ENCODE measurements around the gene MLX. TPM values are rescaled to one million over a fixed set of nuclear protein-coding genes. Genes with fewer than 3 reads are reported as not detected.
"Not testable (repeated sequence)": the region's sequence is repeated elsewhere in the genome, so short reads cannot be mapped to it uniquely, and the experiment has no call there.

MLX gene
- polyA plus RNA-seq, 10 donors: 33.4 to 42.9 (median 38.5) TPM

GRCh38 chr17:42577532-42578281, 10.8 kb downstream of the MLX start, which contains the start of gene PSMC3IP:
TSS of gene PSMC3IP (minus strand) at chr17:42577729. CDS start at chr17:42577686, 43 bp downstream.
- DNase-seq: peak; percentile 93 to 97 (median 95)

GRCh38 chr17:42578282-42578869, 11.5 kb downstream of the MLX start:
- peak; percentile 68 to 85 (median 74) for DNase-seq

GRCh38 chr17:42579794-42580551, 13.1 kb downstream of the MLX start:
- DNase-seq: no peak

- no peak for DNase-seq
Measured at GRCh38 chr17:42581744-42582270, 14.9 kb downstream of the MLX start.

GRCh38 chr17:42584880-42585279, 18.0 kb downstream of the MLX start:
- DNase-seq: no peak

- DNase-seq: no peak
Measured at GRCh38 chr17:42585353-42585752, 18.5 kb downstream of the MLX start.

GRCh38 chr17:42586514-42587230, 19.8 kb downstream of the MLX start:
- no peak for DNase-seq

- no peak for DNase-seq
Measured at GRCh38 chr17:42590886-42591285, 24.0 kb downstream of the MLX start.

- no peak for DNase-seq
Measured at GRCh38 chr17:42591411-42591810, 24.5 kb downstream of the MLX start.

GRCh38 chr17:42596386-42596785, 29.5 kb downstream of the MLX start:
- DNase-seq: no peak

GRCh38 chr17:42598905-42599304, 32.0 kb downstream of the MLX start:
- no peak for DNase-seq

- DNase-seq: no peak
Measured at GRCh38 chr17:42603318-42603717, 36.4 kb downstream of the MLX start.

GRCh38 chr17:42607769-42608168, 40.9 kb downstream of the MLX start:
- DNase-seq: no peak

GRCh38 chr17:42608305-42609181, 41.6 kb downstream of the MLX start:
- peak in 2 of 3 donors; percentile 3 to 17 for DNase-seq

- peak; percentile 99 to 100 (median 100) for DNase-seq
Measured at GRCh38 chr17:42609182-42609813, 42.4 kb downstream of the MLX start, which contains the start of the genes RETREG3 and TUBG1. TSS of gene RETREG3 (minus strand) at chr17:42609374. CDS start at chr17:42609324, 50 bp downstream. TSS of gene TUBG1 (plus strand) at chr17:42609683. CDS start at chr17:42609738, 55 bp downstream.

- not testable (repeated sequence) for DNase-seq
Measured at GRCh38 chr17:42609814-42610801, 43.2 kb downstream of the MLX start.

- no peak for DNase-seq
Measured at GRCh38 chr17:42612013-42612412, 45.1 kb downstream of the MLX start.

GRCh38 chr17:42613699-42614295, 46.9 kb downstream of the MLX start:
- no peak for DNase-seq
